Stimulated activated naive CD8-positive, alpha-beta T cell treated with anti-CD3 and anti-CD28 coated beads, Interleukin-15, Interleukin-2, amounts not matched to agents 100 ng/mL and 50 ng/mL, for 24 hours (primary cell): ENCODE measurements around the gene DRC7.
A peak's percentile ranks its signal among the peaks of the same experiment; 100 is the strongest.
"Not testable (repeated sequence)": the region's sequence is repeated elsewhere in the genome, so short reads cannot be mapped to it uniquely, and the experiment has no call there.

ENCODE experiments used
- H3K27ac Mint-ChIP-seq: one replicate; pipeline ENCODE4 v1.8.0; 2021; ENCODE audit warnings: mild to moderate bottlenecking, mixed read lengths
- H3K27me3 Mint-ChIP-seq: one replicate; pipeline ENCODE4 v1.8.0; 2021; ENCODE audit warnings: mixed read lengths
- H3K36me3 Mint-ChIP-seq: one replicate; pipeline ENCODE4 v1.8.0; 2021; ENCODE audit warnings: low read depth, mixed read lengths
- H3K4me1 Mint-ChIP-seq: one replicate; pipeline ENCODE4 v1.8.0; 2021; ENCODE audit warnings: low read depth, mixed read lengths
- H3K4me3 Mint-ChIP-seq: one replicate; pipeline ENCODE4 v1.8.0; 2021; ENCODE audit warnings: mild to moderate bottlenecking, mixed read lengths
- H3K9me3 Mint-ChIP-seq: one replicate; pipeline ENCODE4 v1.8.0; 2021; ENCODE audit warnings: mixed read lengths

DRC7 gene

DNA sequence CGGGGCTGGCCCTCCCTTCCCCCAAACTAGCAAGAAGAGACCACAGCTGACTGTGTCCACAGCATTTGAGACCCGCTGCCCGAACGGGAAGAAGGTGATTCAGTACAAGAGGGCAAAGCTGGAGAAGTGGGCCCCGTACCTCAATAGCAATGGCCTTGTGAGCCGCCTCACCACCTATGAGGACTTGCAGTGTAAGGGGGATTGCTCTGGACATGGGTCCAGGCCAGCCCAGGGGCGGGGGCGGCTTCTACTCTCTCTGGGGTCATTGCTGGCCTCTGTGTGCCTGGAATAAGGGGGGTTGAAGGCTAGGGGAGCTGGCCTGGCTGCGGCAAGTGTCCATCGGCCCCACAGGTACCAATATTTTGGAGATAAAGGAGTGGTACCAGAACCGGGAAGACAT lies 28.0 kb downstream of the DRC7 start:
- no peak overlapping the region for H3K27ac Mint-ChIP-seq
- H3K4me1 Mint-ChIP-seq = peaks cover 6% of the 10 kb centered on the region
- no peaks in the 10 kb centered on the region for H3K27me3 Mint-ChIP-seq
- no peaks in the 10 kb centered on the region for H3K9me3 Mint-ChIP-seq
- no peaks in the 10 kb centered on the region for H3K36me3 Mint-ChIP-seq
- H3K4me3 Mint-ChIP-seq = no peak overlapping the region

GRCh38 chr16:57723170-57723569 lies 28.6 kb downstream of the DRC7 start:
- Mint-ChIP-seq H3K4me1 (peaks cover 6% of the 10 kb centered on the region), H3K36me3 (no peaks in the 10 kb centered on the region), H3K27me3 (no peaks in the 10 kb centered on the region), H3K27ac (no peak overlapping the region), H3K9me3 (no peaks in the 10 kb centered on the region), H3K4me3 (no peak overlapping the region)

DNA sequence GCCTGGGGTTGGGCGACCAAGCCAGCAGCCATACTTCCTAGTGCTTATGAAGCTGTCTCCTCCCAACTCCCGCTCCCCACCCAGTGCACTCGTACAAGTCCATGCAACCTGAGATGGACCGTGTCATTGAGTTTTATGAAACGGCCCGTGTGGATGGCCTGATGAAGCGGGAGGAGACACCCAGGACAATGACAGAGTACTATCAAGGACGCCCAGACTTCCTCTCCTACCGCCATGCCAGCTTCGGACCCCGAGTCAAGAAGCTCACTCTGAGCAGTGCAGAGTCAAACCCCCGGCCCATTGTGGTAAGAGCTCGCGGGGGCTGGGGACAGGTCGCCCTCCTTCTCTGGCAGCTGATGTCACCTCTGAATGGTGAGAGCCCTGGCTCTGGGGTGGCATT lies 29.9 kb downstream of the DRC7 start:
- Mint-ChIP-seq H3K4me3 (no peak overlapping the region), H3K27me3 (no peaks in the 10 kb centered on the region), H3K4me1 (peaks cover 10% of the 10 kb centered on the region), H3K9me3 (no peaks in the 10 kb centered on the region), H3K27ac (no peak overlapping the region), H3K36me3 (no peaks in the 10 kb centered on the region)

DNA sequence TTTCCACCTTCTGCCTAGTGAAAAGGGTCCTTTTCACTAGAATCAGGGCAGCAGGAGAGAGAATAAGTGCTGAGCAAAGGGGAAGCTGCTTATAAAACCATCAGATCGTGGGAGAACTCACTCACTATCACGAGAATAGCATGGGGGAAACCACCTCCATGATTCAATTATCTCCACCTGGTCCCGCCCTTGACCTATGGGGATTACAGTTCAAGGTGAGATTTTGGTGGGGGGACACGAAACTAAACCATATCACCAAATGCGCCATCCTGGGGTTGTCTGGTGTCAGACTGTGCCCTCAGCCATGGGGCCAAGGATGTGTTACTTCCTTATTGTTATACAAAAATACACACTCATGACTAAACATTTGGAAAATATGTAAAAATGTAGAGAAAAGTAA lies 30.5 kb downstream of the DRC7 start:
- Mint-ChIP-seq H3K9me3 (no peaks in the 10 kb centered on the region), H3K4me1 (peaks cover 10% of the 10 kb centered on the region), H3K36me3 (no peaks in the 10 kb centered on the region), H3K27me3 (no peaks in the 10 kb centered on the region), H3K4me3 (no peak overlapping the region), H3K27ac (no peak overlapping the region)

- Mint-ChIP-seq H3K27me3 (no peaks in the 10 kb centered on the region), H3K9me3 (no peaks in the 10 kb centered on the region), H3K27ac (no peak overlapping the region), H3K36me3 (no peaks in the 10 kb centered on the region), H3K4me3 (no peak overlapping the region), H3K4me1 (peaks cover 10% of the 10 kb centered on the region)
Observed at GRCh38 chr16:57725554-57725953, 30.9 kb downstream of the DRC7 start.

GRCh38 chr16:57725976-57726375 lies 31.4 kb downstream of the DRC7 start:
- no peaks in the 10 kb centered on the region for H3K27me3 Mint-ChIP-seq
- no peak overlapping the region for H3K27ac Mint-ChIP-seq
- no peak overlapping the region for H3K4me3 Mint-ChIP-seq
- H3K36me3 Mint-ChIP-seq = no peaks in the 10 kb centered on the region
- no peaks in the 10 kb centered on the region for H3K9me3 Mint-ChIP-seq
- peaks cover 10% of the 10 kb centered on the region for H3K4me1 Mint-ChIP-seq

DNA sequence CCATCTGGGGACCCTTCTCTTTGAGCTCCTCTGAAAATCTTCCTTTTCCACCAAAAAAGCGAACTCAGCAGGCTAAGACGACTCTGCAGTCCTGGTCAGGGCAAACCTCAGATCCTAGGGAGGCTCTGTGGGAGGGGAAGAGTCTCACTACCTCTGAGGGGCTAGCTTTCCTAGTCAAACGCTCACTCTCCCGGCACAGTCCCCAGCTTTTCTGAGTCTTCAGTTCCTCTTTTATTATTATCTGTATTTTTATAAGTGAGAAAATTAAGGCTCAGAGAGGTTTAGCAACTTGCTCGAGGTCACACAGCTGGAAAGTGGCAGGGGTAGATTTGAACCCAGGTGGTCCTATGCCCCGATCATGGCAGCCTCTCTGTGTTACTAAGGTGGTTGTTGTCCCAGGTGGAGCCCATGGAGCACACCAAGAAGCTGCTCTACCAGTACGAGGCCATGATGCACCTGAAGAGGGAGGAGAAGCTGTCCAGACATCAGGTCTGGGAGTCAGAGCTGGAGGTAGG lies 31.9 kb downstream of the DRC7 start:
- Mint-ChIP-seq H3K9me3 (peaks cover 3% of the 10 kb centered on the region), H3K4me3 (no peak overlapping the region), H3K27ac (no peak overlapping the region), H3K4me1 (peaks cover 10% of the 10 kb centered on the region), H3K36me3 (no peaks in the 10 kb centered on the region), H3K27me3 (no peaks in the 10 kb centered on the region)

DNA sequence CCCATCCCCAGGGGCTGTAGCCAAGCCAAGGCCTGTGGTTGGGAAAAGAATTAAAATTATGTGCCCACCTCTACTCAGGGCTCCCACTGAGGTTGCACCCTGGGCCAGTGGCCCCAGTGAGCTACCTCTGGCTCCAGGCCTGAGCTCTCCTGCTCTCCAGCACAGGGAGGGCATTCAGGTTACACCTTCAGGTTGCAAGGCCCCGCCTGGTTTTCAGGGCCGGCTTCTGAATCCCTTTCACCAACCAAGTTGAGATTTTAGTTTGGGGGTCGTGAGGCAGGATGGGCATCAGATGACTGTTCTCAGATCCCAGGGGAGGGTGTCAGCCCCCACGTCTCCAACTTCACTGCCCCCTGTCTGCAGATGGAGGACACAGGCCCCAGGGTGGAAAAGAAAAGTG lies 33.0 kb downstream of the DRC7 start:
- Mint-ChIP-seq H3K4me1 (peaks cover 10% of the 10 kb centered on the region), H3K9me3 (peaks cover 4% of the 10 kb centered on the region), H3K27ac (no peak overlapping the region), H3K27me3 (no peaks in the 10 kb centered on the region), H3K36me3 (peaks cover 1% of the 10 kb centered on the region), H3K4me3 (no peak overlapping the region)

DNA sequence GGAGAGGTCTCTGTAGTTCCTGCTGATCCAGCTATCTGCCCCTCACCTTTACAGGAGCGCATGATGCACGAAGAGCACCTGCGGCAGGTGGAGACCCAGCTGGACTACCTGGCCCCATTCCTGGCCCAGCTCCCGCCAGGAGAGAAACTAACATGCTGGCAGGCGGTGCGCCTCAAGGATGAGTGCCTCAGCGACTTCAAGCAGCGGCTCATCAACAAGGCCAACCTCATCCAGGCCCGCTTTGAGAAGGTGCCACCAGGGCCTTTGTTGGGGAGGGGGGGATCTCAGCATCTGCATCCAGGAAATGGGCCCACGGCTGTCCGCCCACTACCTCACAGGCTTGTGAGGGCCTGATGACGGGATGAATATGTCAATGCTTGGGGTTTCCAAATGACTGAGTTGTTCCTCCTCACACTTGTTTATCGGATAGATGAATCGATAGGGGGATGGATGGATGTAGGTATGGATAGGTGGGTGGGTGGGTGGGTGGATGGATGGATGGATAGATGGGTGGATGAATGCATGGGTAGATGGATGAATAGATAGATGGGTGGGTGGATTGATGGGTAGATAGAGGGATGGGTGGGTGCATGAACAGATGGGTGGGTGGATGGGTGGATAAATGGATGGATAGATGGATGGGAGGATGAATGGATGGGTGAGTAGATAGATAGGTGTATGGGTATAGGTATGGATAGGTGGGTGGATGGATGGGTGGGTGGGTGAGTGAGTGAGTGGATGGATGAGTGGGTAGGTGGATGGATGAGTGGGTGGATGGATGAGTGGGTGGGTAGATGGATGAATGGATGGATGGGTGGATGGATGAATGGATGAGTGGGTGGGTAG lies 34.0 kb downstream of the DRC7 start:
- H3K27ac Mint-ChIP-seq = no peak overlapping the region

DNA sequence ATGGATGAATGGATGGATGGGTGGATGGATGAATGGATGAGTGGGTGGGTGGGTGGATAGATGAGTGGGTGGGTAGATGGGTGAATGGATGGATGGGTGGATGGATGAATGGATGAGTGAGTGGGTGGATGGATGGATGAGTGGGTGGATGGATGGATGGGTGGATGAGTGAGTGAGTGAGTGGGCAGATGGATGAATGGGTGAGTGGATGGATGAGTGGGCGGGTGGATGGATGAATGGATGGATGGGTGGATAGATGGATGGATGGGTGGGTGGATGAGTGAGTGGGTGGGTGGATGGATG lies 34.5 kb downstream of the DRC7 start:
- peaks cover 11% of the 10 kb centered on the region for H3K9me3 Mint-ChIP-seq
- H3K36me3 Mint-ChIP-seq = peaks cover 12% of the 10 kb centered on the region
- H3K27ac Mint-ChIP-seq = no peak overlapping the region
- peaks cover 18% of the 10 kb centered on the region for H3K4me1 Mint-ChIP-seq
- no peak overlapping the region for H3K4me3 Mint-ChIP-seq
- no peaks in the 10 kb centered on the region for H3K27me3 Mint-ChIP-seq

More for the DNA sequence above, 34.0 kb downstream of the DRC7 start:
- H3K36me3 Mint-ChIP-seq = peaks cover 11% of the 10 kb centered on the region
- H3K9me3 Mint-ChIP-seq = peaks cover 11% of the 10 kb centered on the region
- H3K4me3 Mint-ChIP-seq = no peak overlapping the region
- H3K27me3 Mint-ChIP-seq = no peaks in the 10 kb centered on the region
- H3K4me1 Mint-ChIP-seq = peaks cover 17% of the 10 kb centered on the region

- peaks cover 11% of the 10 kb centered on the region for H3K9me3 Mint-ChIP-seq
- not testable (repeated sequence) for H3K4me3 Mint-ChIP-seq, H3K27me3 Mint-ChIP-seq, H3K27ac Mint-ChIP-seq
- peaks cover 24% of the 10 kb centered on the region for H3K4me1 Mint-ChIP-seq
- peaks cover 12% of the 10 kb centered on the region for H3K36me3 Mint-ChIP-seq
Observed at GRCh38 chr16:57729852-57730251, 35.2 kb downstream of the DRC7 start.

- Mint-ChIP-seq H3K27me3 (peaks cover 4% of the 10 kb centered on the region), H3K4me1 (peaks cover 28% of the 10 kb centered on the region), H3K4me3 (no peak overlapping the region), H3K27ac (no peak overlapping the region), H3K36me3 (peaks cover 20% of the 10 kb centered on the region), H3K9me3 (peaks cover 11% of the 10 kb centered on the region)
Observed at GRCh38 chr16:57730771-57731730, 36.4 kb downstream of the DRC7 start.

DNA sequence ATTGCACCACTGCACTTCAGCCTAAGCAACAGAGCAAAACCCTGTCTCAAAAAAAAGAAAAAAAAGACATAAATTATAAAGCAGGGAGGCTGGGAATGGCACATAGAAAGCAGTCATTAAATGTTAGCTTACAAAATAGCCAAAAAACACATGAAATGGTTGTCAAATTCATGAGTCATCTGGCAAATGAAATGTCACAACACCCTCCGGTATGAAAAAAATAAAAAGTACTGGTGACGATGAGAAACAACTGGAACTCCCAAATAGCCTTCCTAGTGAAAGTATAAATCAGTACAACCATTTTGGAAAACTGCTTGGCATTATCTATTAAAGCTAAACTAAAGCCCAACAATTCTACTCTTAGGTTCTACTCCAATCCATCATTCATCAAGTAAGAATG lies 37.4 kb downstream of the DRC7 start:
- H3K4me1 Mint-ChIP-seq = peaks cover 38% of the 10 kb centered on the region
- peaks cover 11% of the 10 kb centered on the region for H3K9me3 Mint-ChIP-seq
- peaks cover 4% of the 10 kb centered on the region for H3K27me3 Mint-ChIP-seq
- H3K4me3 Mint-ChIP-seq = no peak overlapping the region
- no peak overlapping the region for H3K27ac Mint-ChIP-seq
- H3K36me3 Mint-ChIP-seq = peaks cover 20% of the 10 kb centered on the region

GRCh38 chr16:57732714-57733113 lies 38.1 kb downstream of the DRC7 start:
- H3K27ac Mint-ChIP-seq = no peak overlapping the region

GRCh38 chr16:57734308-57734924 lies 39.8 kb downstream of the DRC7 start:
- Mint-ChIP-seq H3K4me3 (peak overlapping the region; percentile 96), H3K9me3 (peaks cover 11% of the 10 kb centered on the region), H3K27ac (peak overlapping the region; percentile 98), H3K36me3 (peaks cover 24% of the 10 kb centered on the region), H3K4me1 (peaks cover 43% of the 10 kb centered on the region), H3K27me3 (peaks cover 4% of the 10 kb centered on the region)

More at GRCh38 chr16:57732714-57733113, 38.1 kb downstream of the DRC7 start:
- Mint-ChIP-seq H3K36me3 (peaks cover 22% of the 10 kb centered on the region), H3K9me3 (peaks cover 11% of the 10 kb centered on the region), H3K27me3 (peaks cover 4% of the 10 kb centered on the region), H3K4me3 (no peak overlapping the region), H3K4me1 (peaks cover 45% of the 10 kb centered on the region)
